ENCODE results near the gene SYT13. TPM values are rescaled to one million over a fixed set of nuclear protein-coding genes. Genes with fewer than 3 reads are reported as not detected.

Gene SYT13
- total RNA-seq, 1 experiment from 2014 or later: 1.4 TPM

DNA sequence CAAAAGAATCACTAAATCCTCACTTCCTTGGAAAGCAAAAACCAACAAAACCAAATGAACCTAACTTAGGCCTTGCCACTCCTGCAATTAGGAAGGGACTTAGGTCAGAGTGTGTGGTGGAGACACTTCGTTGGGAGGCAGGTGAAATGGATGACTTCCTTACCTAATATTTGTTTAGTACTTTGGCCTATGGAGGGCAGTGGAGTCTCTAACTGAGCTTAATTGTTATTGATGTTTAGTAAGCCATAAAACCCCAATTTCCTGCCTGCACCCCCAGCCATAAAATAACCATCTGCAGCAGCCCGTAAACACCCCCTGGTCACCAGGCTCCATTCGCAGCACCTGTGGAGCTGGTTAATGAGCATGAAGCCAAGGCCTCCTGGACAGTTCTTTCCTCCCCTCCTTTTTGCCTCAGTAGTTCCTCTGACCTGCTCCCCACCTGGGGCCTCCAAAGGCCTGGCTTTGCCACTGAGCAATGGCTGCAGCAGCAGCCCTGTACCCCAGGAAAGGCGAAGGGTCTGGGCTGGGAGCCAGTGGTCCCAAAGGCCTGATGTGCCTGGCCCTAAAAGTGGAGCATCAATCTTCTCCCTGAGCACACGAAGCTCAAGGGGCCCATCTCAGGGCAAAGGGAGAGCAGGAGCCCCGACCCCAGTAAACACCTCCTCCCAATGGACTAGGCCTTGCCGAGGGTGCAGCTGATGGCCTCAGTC is 15.6 kb upstream of the SYT13 start:
- H4K20me1 ChIP-seq (ENCODE audit: insufficient read depth): no peaks in the 10 kb centered on the region

More for the DNA sequence above, 15.6 kb upstream of the SYT13 start:
- ChIA-PET CTCF (no interaction called here), POLR2A (no interaction called here), RAD21 (ENCODE audit: low non-redundant PET in 1 of 2, low total read pairs in 2 of 2, uncharacterized antibody in 2 of 2, unreplicated experiment in 2 of 2) (no interaction called here)
- Histone ChIP-seq H3K4me2 (ENCODE audit: low read length) (no peak overlapping the region), H3K27ac (ENCODE audit: low read depth, low read length) (no peak overlapping the region), H3K9me2 (ENCODE audit: insufficient read depth) (no peaks in the 10 kb centered on the region), H3K27me3 (ENCODE audit: insufficient read depth, low read length) (no peaks in the 10 kb centered on the region), H3K9me3 (ENCODE audit: control insufficient read depth in 1 of 2, insufficient read depth in 1 of 2, low read depth in 1 of 2, low read length in 2 of 2) (no peaks in the 10 kb centered on the region), H2AFZ (ENCODE audit: low read depth, low read length, poor library complexity, severe bottlenecking) (no peak overlapping the region), H3K4me3 (replicated peaks in 1 of 2; ENCODE audit: low read depth in 1 of 2, low read length in 2 of 2) (no peak overlapping the region), H3K4me1 (ENCODE audit: control insufficient read depth in 1 of 2, insufficient read depth in 2 of 2, low read length in 2 of 2) (no peaks in the 10 kb centered on the region), H3K79me2 (ENCODE audit: insufficient read depth, low read length) (no peaks in the 10 kb centered on the region), H3K9ac (ENCODE audit: low read length) (no peak overlapping the region), H3K36me3 (ENCODE audit: control insufficient read depth in 1 of 2, insufficient read depth in 2 of 2, low read length in 2 of 2) (no peaks in the 10 kb centered on the region)
- no TSS peak for BruUV-seq (replicated peaks)
- DNase-seq (ENCODE audit: low read depth, low spot score) (no peak), ATAC-seq (no peak)
- TF ChIP-seq MAX (IDR thresholded peaks at IDR 0.05) (no peak), ZBTB33 (IDR thresholded peaks at IDR 0.05; ENCODE audit: extremely low read depth, insufficient replicate concordance, low read length) (no peak), JUND (IDR thresholded peaks at IDR 0.05) (no peak), EZH2phosphoT487 (IDR thresholded peaks at IDR 0.05; ENCODE audit: borderline replicate concordance) (no peak), REST (IDR thresholded peaks at IDR 0.05; ENCODE audit: low read depth) (no peak), ZNF274 (IDR thresholded peaks at IDR 0.05; ENCODE audit: low read depth, low read length) (no peak), SP1 (IDR thresholded peaks at IDR 0.05; ENCODE audit: low read depth) (no peak), FOSL1 (IDR thresholded peaks at IDR 0.05; ENCODE audit: low read depth) (no peak), POLR2AphosphoS5 (IDR thresholded peaks at IDR 0.05; ENCODE audit: low read depth, low read length) (no peak), ZFX (IDR thresholded peaks at IDR 0.05) (no peak), RAD21 (IDR thresholded peaks at IDR 0.05; ENCODE audit: low read depth) (no peak), ATF3 (IDR thresholded peaks at IDR 0.05) (no peak), CEBPB (IDR thresholded peaks at IDR 0.05; ENCODE audit: low read depth) (no peak)
- intact Hi-C loops (cut with micrococcal nuclease): no loop called here
